Panc1 (cell line): Measurements from ENCODE around the gene RPS2. TPM values are rescaled to one million over a fixed set of nuclear protein-coding genes. Genes with fewer than 3 reads are reported as not detected.

Experiments used
- ATAC-seq: fragments of 200-7000 bp; cut with Tn5 transposase; 2 replicates; pipeline ENCODE4 v1.9.1; 2020; ENCODE audit warnings: mild to moderate bottlenecking, moderate library complexity
- BruUV-seq: library from RNA; stranded (reverse); fragments of 400-500 nt; replicated peaks from 2 replicates; lab custom pipeline; 2021; lab: Mats Ljungman, UMichigan
- CTCF ChIA-PET: fragments of 300-600 bp; sonication (Branson Sonifier 250); formaldehyde crosslinking; loops from one replicate; lab custom pipeline; 2022; ENCODE audit warnings: antibody characterized with exemption; lab: Charles Lee
- POLR2A ChIA-PET: fragments of 300-600 bp; sonication (Branson Sonifier 250); formaldehyde crosslinking; loops from one replicate; lab custom pipeline; 2022; ENCODE audit warnings: antibody characterized with exemption; lab: Charles Lee
- DNase-seq: peaks from one replicate; pipeline ENCODE4 v3.0.0-alpha.2; 2010; ENCODE audit warnings: low read depth, low spot score
- H3K27ac ChIP-seq: 2 replicates; pipeline ENCODE4 v1.5.1; 2011; ENCODE audit warnings: mild to moderate bottlenecking, low read length, inconsistent platforms
- H3K27me3 ChIP-seq: fragments of 200-500 bp; sonication (Bioruptor generic); 2 replicates; pipeline ENCODE4 v1.6.0; 2014; ENCODE audit warnings: low read length, inconsistent platforms; ENCODE audit not compliant: control insufficient read depth, insufficient read depth
- H3K36me3 ChIP-seq: fragments of 200-500 bp; sonication (Bioruptor generic); 2 replicates; pipeline ENCODE4 v1.5.1; 2014; ENCODE audit warnings: inconsistent platforms, mild to moderate bottlenecking, low read length, moderate library complexity; ENCODE audit not compliant: control insufficient read depth, insufficient read depth
- H3K4me1 ChIP-seq: 2 replicates; pipeline ENCODE4 v1.5.1; 2011; ENCODE audit warnings: inconsistent platforms, mild to moderate bottlenecking, low read length, moderate library complexity; ENCODE audit not compliant: control insufficient read depth, insufficient read depth
- H3K4me3 ChIP-seq, 2 experiments: 2 replicates each; pipeline ENCODE4 v1.5.1; 2011 to 2012; ENCODE audit warnings: low read depth in 2 of 2, low read length in 2 of 2, mild to moderate bottlenecking in 2 of 2, inconsistent platforms in 1 of 2, moderate library complexity in 1 of 2
- H3K9me3 ChIP-seq: fragments of 200-500 bp; sonication (Bioruptor generic); 2 replicates; pipeline ENCODE4 v1.5.1; 2014; ENCODE audit warnings: low read depth, mild to moderate bottlenecking, inconsistent platforms, low read length, moderate library complexity; ENCODE audit not compliant: control insufficient read depth, insufficient read depth
- POLR2AphosphoS5 ChIP-seq: IDR thresholded peaks from 2 replicates; pipeline ENCODE4 v1.6.1; 2012; ENCODE audit warnings: mild to moderate bottlenecking, low read depth, low read length, moderate library complexity
- REST ChIP-seq, 2 experiments: IDR thresholded peaks; 2 replicates each; pipeline ENCODE4 v1.6.1; 2011 to 2012; ENCODE audit warnings: low read depth in 2 of 2, control low read depth in 1 of 2, low read length in 1 of 2, mild to moderate bottlenecking in 1 of 2, moderate library complexity in 1 of 2; ENCODE audit not compliant: insufficient read depth in 1 of 2
- SIN3A ChIP-seq: IDR thresholded peaks from 2 replicates; pipeline ENCODE4 v1.6.1; 2012; ENCODE audit warnings: low read depth, mild to moderate bottlenecking, low read length, moderate library complexity, borderline replicate concordance; ENCODE audit not compliant: insufficient read depth
- TCF7L2 ChIP-seq: IDR thresholded peaks from 2 replicates; pipeline ENCODE4 v1.6.1; 2011; ENCODE audit warnings: mild to moderate bottlenecking, low read depth, low read length, inconsistent platforms
- in situ Hi-C: cut with HindIII; loops from 2 replicates; pipeline ENCODE4 v1.10.0; 2016; ENCODE audit warnings: low sequenced_read_pairs, low pct_unique_long_range_greater_than_20kb
- intact Hi-C: fragments of 100-400 bp; cut with micrococcal nuclease; formaldehyde crosslinking; loops from one replicate; pipeline ENCODE4 v1.10.0; 2022; ENCODE audit not compliant: unreplicated experiment
- total RNA-seq: library from RNA; stranded (reverse); gene quantifications from one replicate; pipeline ENCODE4 v1.2.1, GENCODE V29; 2021; ENCODE audit not compliant: unreplicated experiment
- TF ChIP-seq, protein P1 (sequence below): fragments of 450-650 bp; IDR thresholded peaks from 2 replicates; pipeline ENCODE4 v1.5.1; 2017; ENCODE audit warnings: mild to moderate bottlenecking

Gene RPS2
- total RNA-seq, 1 experiment from 2014 or later, result 2,794 TPM

DNA sequence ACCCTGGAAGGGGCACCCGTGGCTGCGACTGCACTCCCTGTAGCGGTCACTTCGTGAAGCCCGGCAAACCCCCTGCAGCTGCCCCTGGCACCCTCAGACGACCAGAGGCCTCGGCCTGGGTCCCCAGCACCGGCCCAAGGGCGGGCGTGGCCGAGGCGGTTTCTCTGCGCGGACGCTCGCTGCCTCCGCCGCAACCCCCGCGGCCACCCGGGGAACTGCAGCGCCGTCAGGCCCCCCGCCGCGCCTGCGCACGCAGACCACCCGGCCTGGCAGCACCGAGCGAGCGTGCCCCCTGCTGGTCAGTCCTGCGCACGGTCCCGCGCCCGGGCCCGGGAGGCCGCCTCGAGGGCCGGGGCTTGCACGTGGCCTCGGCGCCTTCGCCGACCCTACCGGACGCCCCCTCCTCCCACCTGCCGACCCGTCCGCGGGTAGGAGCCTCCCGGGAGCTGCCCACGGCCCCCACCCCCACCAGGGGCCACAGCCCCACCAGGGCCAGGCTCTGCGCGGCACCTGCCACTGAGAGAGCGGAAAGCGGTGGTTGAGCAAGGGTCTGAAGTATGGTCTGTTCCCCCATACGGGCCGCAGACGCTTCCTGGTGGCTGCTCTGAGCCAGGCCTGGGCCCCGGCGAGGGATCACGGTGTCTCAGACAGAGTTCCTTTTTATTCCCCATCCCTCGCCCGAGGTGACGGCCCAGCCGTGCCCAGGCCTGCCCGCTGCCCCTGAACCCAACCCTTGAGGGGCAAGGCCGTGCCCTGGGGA lies 34.9 kb downstream of the RPS2 start:
- ChIA-PET CTCF (interaction anchor here (0.7 kb wide), 2 partner anchors 68 to 147 kb away, joined by 3 to 4 read pairs; partner anchors contain the start of genes NUBP2 and SPSB3), POLR2A (no interaction called here)
- H3K27me3 ChIP-seq, result no peaks in the 10 kb centered on the region
- peak overlapping the region; percentile 39; the same call in 1 of the 2 replicates for H3K27ac ChIP-seq
- DNase-seq (no peak), ATAC-seq (peak; percentile 89)
- no peaks in the 10 kb centered on the region for H3K36me3 ChIP-seq
- BruUV-seq, result no TSS peak
- TF ChIP-seq, protein P1, sequence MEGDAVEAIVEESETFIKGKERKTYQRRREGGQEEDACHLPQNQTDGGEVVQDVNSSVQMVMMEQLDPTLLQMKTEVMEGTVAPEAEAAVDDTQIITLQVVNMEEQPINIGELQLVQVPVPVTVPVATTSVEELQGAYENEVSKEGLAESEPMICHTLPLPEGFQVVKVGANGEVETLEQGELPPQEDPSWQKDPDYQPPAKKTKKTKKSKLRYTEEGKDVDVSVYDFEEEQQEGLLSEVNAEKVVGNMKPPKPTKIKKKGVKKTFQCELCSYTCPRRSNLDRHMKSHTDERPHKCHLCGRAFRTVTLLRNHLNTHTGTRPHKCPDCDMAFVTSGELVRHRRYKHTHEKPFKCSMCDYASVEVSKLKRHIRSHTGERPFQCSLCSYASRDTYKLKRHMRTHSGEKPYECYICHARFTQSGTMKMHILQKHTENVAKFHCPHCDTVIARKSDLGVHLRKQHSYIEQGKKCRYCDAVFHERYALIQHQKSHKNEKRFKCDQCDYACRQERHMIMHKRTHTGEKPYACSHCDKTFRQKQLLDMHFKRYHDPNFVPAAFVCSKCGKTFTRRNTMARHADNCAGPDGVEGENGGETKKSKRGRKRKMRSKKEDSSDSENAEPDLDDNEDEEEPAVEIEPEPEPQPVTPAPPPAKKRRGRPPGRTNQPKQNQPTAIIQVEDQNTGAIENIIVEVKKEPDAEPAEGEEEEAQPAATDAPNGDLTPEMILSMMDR, result peak; percentile 99
- TF ChIP-seq TCF7L2 (no peak), REST (IDR thresholded peaks at IDR 0.05; ENCODE audit: insufficient read depth in 1 of 2, low read depth in 2 of 2, low read length in 1 of 2) (0 out of 4 replicates have a peak, but pooled peaks of 1 of the 2 experiments have one; percentile 58), SIN3A (no peak), POLR2AphosphoS5 (peak; percentile 60)
- intact Hi-C loops, result loop anchor here (5.0 kb wide), 1 partner anchor 67 kb away; no protein-coding TSS in a partner anchor
- H3K4me1 ChIP-seq, result peaks cover 8% of the 10 kb centered on the region
- in situ Hi-C loops, result no loop called here
- H3K9me3 ChIP-seq, result no peaks in the 10 kb centered on the region
- peak overlapping the region; percentile 43 to 62 for H3K4me3 ChIP-seq

DNA sequence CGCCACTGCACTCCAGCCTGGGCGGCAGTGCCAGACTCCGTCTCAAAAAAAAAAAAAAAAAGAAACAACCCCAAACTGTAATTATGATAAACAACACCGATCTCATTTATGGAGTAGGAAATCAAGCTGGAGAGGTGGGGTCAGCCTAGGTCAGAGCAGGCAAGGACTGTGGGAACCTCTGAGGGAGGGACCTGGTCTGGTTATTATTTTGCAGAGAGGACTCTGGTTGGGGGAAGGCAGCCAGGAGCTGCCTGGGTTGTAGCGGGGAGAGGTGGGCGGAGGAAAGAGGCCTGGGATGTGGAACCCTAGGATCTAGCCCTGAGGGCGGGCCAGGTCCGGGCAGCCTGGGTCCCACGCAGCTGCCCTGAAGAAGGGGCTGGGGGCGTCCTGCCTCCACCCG lies 35.5 kb downstream of the RPS2 start:
- DNase-seq (no peak), ATAC-seq (peak; percentile 76)
- ChIA-PET POLR2A (interaction anchor here (0.5 to 0.6 kb wide), 2 partner anchors 55 to 88 kb away, joined by 3 to 6 read pairs; no protein-coding TSS in a partner anchor), CTCF (interaction anchor here (0.7 to 1.0 kb wide), 3 partner anchors 65 to 147 kb away, joined by 3 to 4 read pairs (median 3); partner anchors contain the start of genes NUBP2 and SPSB3)
- H3K4me1 ChIP-seq, result peaks cover 8% of the 10 kb centered on the region
- in situ Hi-C loops (no loop called here), intact Hi-C loops (no loop called here)
- H3K4me3 ChIP-seq, result peak overlapping the region; percentile 43 to 62
- peak overlapping the region; percentile 71 for H3K27ac ChIP-seq
- H3K9me3 ChIP-seq, result no peaks in the 10 kb centered on the region
- TF ChIP-seq POLR2AphosphoS5 (no peak), REST (IDR thresholded peaks at IDR 0.05; ENCODE audit: insufficient read depth in 1 of 2, low read depth in 2 of 2, low read length in 1 of 2) (no peak), SIN3A (no peak), TCF7L2 (no peak)
- TF ChIP-seq, protein P1, result no peak
- no TSS peak for BruUV-seq
- H3K36me3 ChIP-seq, result no peaks in the 10 kb centered on the region
- H3K27me3 ChIP-seq, result no peaks in the 10 kb centered on the region
